Islet of Langerhans (tissue), 1 donor: ENCODE measurements around the gene ITLN2.
"Not testable (repeated sequence)": the region's sequence is repeated elsewhere in the genome, so short reads cannot be mapped to it uniquely, and the experiment has no call there.

Source experiments
- FAIRE-seq: peaks from one replicate; lab custom pipeline; 2011; peaks lifted over from hg19 to GRCh38; lab: Jason Lieb, UNC

ITLN2 gene

DNA sequence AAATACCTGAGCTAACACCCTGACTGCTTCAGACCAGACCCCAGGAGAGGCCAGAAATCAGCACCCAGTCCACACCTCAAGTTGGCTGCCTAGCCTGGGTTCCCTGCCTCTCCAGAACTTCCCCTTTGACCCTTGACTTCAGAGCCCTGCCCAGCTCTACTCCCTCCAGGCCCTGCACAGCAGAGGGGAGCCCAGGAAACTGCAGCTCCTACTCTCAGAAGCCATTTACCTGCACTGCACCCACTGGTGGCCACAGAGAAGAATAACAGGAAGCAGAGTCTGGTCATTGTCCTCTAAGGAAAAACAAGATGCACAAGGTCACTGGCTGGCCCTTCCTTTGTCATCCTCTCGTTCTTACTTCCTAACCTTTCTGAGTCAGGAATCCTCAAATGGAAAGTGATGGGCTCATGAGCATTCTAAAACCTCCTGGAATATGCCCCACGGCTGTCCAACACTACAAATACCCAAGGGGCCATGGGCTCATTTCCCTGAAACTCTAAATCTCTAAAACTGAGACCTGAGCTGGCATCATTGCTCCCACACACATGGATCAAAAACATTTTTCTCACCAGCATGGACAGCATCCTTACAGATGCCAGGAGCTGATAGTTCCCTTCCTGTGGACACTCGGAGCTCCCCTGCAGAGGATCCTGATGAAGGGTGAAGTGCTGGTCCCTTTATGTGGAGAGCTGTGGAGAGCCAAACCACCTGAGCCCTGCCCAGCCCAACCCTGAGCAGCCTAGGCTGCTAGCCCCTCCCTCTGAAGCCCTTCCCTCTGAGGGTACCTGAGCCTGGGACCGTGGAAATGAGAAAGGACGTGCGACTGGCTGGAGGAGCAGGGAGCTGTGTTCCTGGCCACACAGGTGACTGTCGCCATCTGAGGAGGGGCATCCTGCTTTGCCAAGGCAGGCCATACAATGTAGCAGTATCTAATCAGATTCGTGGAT, at the start of gene ITLN2:
Gene ITLN2 (minus strand): TSS at position 652 of the 947 bp plus-strand sequence. CDS start 68 bp downstream, at position 584.
- FAIRE-seq = no peak

DNA sequence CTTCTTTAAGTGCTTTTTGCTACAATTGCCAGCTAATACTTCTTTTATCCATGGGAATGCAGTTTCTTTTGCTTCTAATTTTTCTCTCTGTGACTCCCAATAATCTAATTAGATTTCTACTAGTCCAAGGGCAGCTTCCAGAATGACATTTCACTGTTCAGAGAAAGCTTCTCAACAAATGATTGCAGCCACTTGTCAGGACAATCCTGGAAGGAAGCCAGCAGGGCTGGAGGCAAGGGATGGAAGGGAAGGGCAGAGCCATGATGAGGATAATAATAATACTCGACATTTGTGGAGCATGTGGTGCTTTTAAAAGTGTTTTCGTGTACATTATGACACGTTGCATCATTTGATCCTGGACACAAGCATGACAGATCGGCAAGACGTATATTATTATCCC, 46.9 kb upstream of the ITLN2 start:
- no peak for FAIRE-seq

DNA sequence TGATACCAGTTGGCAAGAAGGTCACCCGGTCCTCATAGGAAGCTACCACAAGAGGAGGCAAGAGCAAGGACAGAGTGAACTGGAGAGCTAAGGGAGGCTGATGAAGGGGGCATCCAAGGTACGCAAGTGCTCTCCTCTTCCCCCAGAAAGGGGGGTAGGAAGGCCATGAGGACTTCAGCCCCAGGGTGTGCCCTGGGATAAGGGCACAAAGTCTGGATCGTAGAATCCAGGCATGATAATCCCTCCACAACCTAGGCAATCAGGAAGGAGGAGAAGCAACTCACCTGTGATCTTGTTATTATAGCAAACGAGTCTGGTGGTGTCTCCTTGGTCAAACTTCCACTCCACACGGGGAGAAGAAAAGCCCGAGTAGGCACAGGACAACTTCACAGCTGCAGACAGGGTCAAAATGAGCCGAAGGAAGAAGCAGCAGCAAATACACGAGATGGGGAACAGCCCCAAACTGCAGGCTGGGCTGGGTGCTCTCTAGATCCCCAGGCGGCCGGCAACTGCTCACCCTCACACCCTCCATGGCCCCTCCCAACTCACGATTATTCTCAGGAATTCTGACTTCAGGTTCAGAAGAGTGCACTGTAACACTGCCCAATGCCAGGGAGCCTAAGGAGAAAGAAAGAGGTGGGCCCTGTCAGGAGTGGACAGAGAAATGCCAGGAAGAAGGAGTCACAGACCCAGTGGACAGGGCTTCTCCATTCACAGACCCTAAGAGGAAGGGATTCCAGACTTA, 46.3 kb upstream of the ITLN2 start:
- FAIRE-seq = no peak

DNA sequence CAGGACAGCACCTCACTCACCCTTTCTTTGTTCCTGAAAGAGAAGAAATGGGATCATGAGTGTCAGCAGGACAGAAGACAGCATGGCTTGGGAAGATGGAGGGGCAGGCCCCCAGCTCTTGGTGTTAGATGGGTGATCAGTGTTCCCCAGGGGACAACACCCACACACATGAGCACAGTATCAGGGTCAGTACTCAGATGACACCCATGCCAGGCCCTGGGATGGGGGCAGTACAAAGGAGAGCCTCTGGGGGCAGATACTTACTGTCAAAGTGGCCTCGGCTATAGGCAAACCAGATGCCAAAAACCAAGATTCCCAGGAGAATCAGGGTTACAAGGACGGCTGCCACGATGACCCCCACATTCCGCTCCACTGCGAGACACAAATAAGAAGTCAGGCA, 44.8 kb upstream of the ITLN2 start:
- no peak for FAIRE-seq

DNA sequence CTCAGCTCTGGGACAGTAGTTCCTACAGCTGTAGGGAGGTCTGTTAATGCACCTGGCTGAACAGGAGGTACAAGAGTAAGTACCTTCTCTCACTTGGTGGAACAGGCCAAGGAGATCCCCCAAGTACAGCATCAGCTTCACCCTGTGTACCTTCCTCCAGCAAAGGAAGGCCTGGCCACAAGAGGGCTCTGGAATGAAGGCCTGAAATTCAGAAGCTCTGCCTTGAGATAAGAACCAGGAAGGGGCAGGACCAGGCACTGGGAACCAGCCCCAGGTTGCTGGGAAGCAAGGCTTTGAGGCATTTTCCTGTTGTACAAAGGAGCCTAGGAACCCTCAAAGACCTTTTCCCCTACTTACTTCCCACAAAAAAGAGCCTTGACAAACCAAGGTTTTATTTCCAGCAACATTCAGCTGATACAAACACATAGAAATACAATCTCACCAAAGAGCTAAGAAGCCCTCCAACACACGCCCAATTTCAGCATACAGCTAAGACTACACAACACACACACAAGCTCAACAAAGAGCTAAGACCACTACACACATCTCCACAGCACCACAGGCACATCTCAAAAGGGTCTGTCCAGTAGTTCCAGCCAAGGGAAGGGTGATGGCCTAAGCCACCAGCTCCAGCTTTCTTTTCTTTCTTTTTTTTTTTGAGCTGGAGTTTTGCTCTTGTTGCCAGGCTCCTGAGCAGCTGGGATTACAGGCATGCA, 42.9 kb upstream of the ITLN2 start:
- no peak for FAIRE-seq

DNA sequence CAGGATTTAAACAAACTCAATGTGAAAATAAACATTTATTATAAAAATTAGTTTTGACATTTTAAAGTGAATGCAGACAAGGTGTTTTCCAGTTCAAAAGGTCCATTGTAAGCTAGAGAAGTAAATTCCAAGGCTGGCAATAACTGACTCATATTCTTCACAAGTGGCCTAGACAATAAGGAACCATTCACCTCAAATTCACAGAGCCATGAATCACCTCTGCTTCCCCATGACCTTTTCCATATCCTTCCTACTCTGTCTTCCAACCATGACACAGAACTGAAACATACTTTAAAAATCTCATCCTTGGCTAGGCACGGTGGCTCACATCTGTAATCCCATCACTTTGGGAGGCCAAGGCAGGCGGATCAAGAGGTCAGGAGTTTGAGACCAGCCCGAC, 41.6 kb upstream of the ITLN2 start:
- FAIRE-seq = no peak

DNA sequence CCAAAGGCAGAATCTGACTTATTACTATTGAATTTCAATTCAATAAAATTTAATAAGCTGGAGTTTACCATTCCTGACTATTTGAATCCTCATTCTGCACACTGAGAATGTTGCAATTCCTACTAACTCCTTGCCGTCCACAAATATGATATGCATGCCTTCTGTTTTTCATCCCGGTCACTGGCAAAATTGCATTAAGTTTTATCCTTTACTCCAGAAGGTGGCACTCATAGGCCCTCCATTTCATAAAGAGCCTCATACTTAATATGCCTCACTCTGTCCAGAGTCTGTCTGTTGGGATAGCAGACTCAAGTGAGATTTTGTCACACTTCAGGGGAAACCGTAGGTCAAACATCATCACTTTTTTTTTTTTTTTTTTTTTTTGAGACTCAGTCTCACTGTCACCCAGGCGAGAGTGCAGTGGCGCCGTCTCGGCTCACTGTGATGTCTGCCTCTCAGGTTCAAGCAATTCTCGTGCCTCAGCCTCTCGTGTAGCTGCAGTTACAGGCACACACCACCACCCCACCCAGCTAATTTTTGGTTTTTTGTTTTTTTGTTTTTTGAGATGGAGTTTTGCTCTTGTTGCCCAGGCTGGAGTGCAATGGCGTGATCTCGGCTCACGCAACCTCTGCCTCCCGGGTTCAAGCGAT, 39.1 kb upstream of the ITLN2 start:
- no peak for FAIRE-seq

DNA sequence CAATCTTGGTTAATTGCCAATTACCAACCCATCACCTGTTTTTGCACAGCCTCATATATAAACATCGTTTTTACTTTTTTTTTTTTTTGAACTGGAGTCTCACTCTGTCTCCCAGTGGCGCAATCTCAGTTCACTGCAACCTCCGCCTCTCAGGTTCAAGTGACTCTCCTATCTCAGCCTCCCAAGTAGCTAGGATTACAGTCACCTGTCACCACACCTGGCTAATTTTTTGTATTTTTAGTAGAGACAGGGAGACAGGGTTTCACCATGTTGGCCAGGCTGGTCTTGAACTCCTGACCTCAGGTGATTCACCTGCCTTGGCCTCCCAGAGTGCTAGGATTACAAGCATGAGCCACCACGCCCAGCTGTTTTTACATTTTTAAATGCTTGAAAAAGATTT, 37.4 kb upstream of the ITLN2 start:
- not testable (repeated sequence) for FAIRE-seq

DNA sequence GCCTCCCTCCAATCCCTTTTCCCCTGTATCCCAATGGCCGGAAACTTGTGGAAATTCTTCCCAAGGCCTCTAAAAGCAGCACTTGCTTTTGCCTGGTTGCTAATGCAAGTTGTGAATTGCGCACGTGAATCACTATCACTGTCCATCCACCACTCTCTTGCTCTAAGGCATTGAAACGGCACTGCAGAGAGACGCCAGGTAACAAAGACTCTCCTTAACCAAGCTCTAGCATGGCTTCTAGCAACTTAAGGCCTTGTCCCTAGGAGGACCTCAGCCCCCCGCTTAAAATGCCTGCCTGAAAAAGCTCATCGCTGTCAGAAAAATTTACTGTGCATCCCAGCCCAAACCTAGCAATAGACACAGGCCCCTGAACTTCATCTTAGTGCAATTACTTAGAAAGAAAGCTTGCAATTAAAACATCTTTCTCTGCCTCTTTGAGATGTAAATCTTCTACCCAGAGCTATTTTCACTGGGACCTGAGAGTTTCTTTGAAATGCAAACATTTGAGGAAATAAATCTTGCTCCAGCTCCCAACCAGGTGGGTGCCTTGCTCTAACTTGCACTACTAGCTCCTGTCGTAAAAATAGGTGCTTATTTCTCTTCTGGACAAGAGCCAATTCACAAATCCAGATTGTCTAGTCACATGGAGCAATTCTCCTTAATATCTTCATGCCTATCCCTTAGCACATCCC, 32.9 kb upstream of the ITLN2 start:
- no peak for FAIRE-seq

DNA sequence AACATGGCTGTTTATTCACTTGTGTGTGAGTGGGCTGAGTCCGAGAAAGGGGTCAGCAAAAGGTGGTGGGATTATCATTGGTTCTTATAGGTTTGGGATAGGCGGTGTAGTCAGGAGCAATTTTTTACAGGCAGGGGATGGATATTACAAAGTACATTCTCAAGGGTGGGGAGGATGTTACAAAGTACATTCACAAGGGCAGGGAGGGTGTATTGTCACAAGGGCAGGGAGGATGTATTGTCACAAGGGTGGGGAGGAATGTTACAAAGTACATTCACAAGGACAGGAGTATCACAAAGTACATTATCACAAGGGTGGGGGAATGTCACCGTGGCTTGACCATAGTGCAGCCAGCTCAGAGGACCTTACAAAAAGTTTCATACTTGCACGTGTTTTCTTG, 31.1 kb upstream of the ITLN2 start:
- no peak for FAIRE-seq

DNA sequence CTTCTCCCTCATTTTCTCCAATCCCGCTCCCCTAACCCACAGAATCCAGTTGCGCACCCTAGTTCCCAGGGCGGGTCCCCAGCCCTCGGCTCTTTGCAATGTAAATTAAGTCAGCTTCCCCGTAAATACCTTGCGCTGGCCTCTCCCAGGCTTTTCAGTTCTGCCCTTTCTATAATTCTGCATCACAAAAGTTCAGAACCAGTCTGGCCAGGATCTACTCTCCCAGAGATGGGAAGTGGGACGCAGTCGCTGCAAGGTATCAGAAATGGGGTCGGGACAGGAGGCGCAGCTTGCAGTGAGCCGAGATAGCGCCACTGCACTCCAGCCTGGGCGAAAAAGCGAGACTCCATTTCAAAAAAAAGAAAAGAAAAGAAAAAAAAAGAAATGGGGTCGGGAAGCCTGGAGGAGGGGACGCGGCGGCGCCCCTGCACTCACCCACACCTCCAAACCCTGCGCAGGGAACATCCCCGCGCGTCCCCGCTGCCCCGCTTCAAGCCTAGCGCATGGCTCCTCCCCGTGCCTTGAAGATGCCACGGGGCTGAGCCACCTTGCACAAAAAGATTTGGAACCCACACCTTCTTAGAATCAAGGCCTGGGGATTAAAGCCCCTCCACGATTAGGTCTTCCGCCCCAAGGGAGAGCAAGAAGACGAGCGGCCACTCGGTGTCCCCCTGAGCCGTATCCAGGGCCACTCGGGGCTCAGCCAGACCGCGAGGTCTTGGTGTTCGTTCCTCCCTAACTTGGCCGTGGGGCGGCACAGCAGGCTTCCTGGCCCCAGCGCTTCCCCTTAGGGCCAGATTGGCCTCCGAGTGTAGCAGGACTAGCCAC, 27.2 kb upstream of the ITLN2 start:
- no peak for FAIRE-seq

DNA sequence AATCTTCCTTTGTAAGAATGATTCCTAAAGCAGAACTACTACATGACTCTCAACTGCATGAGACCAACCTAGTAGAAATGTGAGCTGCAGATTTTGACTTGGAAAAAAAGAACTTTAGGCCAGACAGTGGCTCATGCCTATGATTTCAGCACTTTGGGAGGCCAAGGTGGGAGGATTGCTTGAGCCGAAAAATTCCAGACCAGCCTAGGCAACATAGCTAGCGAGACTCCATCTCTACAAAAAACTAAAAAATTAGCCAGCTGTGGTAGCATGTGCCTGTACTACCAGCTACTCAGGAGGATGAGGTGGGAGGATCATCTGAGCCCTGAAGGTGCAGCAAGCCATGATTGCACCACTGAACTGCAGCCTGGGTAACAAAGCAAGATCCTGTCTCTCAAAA, 24.7 kb upstream of the ITLN2 start:
- FAIRE-seq = no peak

DNA sequence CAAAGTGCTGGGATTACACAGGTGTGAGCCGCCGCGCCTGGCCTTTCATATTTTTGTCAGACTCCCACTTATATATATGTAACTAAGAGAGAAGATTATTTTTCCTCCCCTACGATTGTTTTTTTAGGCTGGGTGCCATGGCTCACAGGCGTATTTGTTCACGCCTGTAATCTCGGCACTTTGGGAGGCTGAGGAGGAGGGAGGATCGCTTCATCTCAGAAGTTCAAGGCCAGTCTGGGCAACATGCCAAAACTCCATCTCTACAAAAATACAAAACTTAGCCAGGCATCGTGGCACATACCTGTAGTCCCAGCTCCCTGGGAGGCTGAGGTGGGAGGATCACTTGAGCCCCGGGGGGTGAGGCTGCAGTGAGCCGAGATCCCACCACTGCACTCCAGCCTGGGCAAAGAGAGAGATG, 23.9 kb upstream of the ITLN2 start:
- FAIRE-seq = no peak

DNA sequence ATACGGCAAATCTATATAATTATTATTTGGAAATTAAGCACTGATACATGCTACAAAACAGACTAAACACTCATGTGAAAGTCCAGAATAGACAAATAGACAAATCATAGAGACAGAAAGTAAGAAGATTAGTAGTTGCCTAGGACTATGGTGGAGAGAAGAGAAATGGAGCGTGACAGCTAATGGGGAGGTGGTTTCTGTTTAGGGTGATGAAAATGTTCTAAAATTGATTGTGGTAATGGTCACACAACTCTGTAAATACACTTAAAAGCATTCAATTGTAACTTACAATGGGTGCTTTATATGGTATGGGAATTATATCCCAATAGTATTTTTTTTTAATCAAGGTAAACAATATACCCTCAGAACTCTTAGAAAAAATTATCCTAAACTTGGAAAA, 20.4 kb upstream of the ITLN2 start:
- no peak for FAIRE-seq

DNA sequence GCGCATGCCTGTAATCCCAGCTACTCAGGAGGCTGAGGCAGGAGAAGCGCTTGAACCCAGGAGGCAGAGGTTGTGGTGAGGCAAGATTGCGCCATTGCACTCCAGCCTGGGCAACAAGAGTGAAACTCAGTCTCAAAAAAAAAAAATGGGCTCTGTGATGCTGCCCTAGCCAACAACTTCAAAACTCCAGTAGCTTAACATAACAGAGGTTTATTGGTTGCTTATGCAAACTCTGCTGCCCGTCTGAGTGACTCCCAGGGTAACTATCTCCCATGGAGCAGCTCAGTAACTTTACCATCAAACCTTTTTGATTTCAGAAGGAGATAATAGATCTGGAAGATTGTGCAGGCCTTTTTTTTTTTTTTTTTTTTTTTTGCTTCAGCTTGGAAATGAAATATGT, 18.9 kb upstream of the ITLN2 start:
- FAIRE-seq = no peak

DNA sequence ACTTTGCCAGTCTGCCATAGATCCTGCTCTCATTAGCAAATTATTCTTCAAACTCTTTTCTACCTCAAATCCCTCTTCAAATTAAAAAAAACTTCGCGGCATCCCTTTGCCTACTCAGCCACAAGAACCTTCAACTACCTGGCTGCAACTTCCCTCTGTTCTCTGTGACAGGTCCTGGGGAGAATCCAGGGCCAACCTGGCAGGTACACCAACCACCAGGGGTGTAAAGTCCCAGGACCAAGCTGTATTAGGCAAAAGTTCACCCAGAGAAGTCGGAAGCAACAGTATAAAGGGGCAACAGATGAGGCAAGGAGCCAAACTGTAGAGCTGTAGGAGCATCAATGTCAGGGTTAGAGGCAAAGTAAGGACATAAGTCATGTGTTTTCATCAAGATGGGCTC, 18.3 kb upstream of the ITLN2 start:
- FAIRE-seq = no peak

DNA sequence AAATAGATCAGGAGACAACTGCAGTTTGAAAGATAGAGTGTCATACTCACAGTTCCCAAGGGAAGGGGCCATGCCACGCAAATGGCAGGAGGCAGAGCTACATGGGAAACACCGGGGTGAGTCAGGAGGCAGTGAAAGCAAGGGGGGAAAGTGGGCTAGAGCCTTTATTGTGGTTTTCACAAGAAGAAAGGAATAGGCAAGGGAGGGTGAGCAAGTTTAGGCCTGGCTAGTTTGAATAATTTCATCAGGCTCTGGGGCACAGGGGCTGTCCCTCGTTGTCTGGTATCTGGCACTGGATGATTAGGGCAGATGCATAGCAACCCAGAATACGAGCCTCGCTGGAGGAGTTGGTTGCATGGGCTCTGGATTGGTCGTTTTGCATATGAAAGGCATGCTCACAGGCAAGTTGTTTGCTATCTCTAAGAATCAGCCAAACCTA, 17.0 kb upstream of the ITLN2 start:
- FAIRE-seq = no peak

DNA sequence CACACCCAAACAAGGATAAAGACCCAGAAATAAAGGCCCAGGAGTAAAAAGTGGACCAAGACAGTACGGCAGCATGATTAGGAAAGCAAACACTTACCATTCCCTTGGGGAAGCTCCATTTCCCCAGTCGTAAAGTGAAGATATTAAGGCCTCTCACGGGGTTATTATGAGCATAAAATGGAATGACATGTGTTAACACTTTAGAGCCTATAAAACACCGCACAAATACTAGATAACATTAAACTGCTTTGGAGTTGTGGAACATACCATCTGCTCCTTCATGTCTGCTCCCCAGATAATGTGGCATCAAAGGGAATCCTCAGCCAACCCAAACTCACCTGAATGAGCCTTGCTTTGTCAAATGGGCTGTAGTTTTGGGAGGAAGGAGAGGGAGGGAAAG, 8.9 kb upstream of the ITLN2 start:
- no peak for FAIRE-seq

DNA sequence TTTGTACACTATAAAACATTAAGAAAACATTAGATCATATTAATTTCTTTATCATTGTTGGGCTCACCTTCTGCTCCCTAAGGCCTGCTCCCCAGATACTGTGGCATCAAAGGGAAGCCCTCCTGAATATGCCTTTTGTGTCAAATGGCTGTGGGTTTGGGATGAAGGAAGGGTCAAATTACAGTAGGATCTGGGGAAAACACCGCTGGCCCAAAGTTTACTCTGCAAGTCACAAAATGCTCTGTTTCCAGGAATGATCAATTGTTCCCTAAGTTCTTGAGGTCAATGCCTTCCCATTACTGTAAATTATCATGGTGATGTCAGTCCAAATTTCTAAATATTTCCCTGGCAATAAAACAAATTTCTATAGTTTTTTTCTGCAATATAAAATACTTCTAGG, 6.8 kb upstream of the ITLN2 start:
- no peak for FAIRE-seq

DNA sequence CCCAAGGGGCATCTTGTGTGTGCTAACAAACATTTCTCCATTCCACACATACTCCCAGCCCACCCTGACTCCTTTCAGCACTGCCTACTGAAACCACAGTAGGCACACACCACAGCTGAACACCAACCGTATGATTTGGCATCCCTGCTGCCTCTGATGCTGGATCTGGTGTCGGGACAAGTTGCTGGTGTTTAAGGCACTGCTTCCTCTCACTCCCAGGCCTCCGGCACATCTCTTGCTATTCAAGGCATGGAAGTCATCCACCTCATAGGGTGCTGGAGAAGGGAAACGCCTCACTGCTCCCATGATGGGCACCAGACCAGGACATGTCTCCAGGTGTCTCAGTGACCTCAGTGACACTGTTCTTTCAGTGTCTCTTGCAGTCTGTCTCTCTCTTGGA, 2.4 kb upstream of the ITLN2 start:
- no peak for FAIRE-seq

DNA sequence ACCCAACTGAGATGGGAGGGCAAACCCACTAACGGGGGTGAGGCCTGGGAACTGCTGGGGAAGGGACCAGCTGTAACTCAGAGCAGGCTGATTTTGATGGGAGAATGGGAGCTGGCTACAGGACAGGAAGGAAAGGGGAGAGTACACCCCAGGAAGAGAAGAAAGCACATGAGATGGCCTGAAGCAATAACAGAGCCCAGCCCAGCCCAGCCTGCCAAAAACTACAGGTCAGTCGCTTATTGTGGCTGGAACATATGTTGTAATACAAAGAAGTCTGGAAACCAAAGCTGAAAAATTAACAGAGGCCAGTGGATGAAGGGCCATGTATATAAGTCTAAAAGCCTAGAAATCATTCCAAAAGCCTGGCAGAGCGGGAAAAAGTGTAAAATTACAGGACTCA, 1.6 kb downstream of the ITLN2 start:
- no peak for FAIRE-seq
